NCI-H2196 treated with DMSO at 0.1 percent for 48 hours (cell line): ENCODE measurements around the gene YY1AP1.
"Not testable (repeated sequence)": the region's sequence is repeated elsewhere in the genome, so short reads cannot be mapped to it uniquely, and the experiment has no call there.

Source experiments
- DNase-seq: peaks from one replicate; lab custom pipeline; 2025; ENCODE audit not compliant: unreplicated experiment; lab: John Stamatoyannopoulos, UW

YY1AP1 gene

DNA sequence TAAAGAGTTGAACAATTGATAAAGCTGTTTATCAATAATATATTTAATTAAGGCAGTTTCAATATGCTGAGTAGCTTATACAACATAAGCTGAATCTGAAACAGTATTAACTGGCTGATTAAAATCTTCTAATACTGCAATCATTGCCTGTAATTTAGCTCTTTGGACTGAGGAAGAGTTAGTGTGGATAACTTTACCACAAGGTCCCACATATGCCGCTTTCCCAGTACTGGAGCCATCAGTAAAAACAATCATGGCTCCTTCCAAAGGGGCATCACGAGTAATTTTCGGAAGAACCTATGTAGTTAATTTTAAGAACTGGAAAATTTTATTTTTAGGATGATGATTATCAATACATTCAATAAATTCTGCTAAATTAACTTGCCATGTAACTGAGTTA, 7.0 kb upstream of the YY1AP1 start:
- no peak for DNase-seq

DNA sequence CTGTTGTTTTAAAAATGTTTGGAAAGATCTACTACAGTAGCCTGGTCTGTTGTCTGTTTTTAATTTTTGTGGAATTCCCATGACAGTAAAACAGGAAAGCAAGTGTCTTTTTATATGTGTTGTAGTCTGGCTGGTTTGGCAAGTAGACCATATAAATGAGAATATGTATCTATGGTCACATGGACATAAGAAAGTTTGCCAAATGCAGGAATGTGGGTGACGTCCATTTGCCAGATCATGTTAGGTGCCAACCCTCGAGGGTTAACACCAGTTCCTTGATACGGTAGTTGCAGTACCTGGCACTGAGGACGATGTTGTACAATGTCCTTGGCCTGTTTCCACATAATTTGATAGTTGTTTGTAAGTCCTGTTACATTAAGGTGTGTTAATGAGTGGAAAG, 6.5 kb upstream of the YY1AP1 start:
- no peak for DNase-seq

- DNase-seq = no peak
Measured at GRCh38 chr1:155694167-155694566, 5.6 kb upstream of the YY1AP1 start.

DNA sequence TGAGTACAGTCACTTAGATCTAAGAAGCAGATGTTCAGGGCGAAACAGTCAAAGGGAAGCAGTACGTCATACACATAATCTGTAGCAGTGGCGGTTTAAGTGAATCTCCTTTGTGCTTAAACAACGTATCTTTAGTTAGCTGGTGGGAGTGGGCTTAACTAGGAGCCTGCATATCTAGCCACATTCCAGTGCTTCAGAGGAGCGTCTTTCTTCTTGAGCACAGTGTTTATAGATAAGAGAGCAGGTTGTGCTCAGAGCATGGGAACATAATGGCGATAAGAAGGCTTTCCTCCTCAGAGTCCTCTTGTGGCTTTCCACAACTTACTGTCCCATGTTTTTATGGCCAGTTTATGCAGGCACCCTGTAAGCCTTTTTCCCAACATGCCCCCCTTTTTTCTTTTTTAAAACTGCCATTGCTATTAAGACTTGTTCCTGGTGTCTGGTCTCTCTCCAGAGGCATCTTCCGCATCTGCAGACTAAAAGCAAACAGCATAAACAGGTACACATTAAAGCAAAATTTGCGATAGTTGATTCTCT, 3.5 kb upstream of the YY1AP1 start:
- DNase-seq = no peak

GRCh38 chr1:155689081-155689607, 570 bp upstream of the YY1AP1 start, which contains the start of gene DAP3:
Gene DAP3 (plus strand): TSS chr1:155689091. CDS start chr1:155709780, 20,689 bp downstream.
- DNase-seq = not testable (repeated sequence)

GRCh38 chr1:155687705-155688323, 760 bp downstream of the YY1AP1 start:
- not testable (repeated sequence) for DNase-seq

DNA sequence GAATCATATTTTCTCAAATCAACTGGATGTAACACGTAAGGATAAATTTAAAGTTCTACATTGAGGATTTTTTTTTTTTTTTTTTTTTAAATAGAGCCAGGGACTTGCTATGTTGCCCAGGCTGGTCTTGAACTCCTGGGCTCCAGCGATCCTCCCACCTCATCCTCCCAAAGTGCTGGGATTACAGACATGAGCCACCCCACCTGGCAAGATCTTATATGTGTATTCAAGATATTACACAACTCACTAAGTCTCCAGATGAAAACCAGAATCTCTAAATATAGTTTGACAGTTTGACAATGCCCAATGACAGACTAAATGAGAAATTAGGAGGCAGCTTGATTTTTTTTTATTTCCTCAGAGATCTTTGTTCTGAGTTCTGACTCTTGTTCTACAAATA, 6.8 kb downstream of the YY1AP1 start:
- DNase-seq = no peak

- no peak for DNase-seq
Measured at GRCh38 chr1:155680531-155680930, 8.0 kb downstream of the YY1AP1 start.

GRCh38 chr1:155678992-155679391, 9.6 kb downstream of the YY1AP1 start:
- not testable (repeated sequence) for DNase-seq

DNA sequence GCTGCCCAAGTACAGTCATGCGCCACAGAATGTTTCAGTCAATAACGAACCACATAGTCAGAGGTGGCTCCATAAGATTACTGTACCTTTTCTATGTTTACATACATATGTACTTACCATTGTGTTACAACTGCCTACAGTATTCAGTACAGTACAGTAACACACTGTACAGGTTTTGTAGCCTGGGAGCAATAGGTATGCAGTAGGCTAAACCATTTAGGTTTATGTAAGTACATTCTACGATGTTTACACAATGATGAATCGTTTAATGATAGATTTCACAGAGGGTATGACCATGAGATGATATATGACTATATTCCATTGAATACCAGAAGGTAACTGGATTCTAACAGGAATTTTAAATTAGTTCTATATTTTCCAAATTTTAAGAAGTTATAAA, 10.5 kb downstream of the YY1AP1 start:
- DNase-seq = no peak

DNA sequence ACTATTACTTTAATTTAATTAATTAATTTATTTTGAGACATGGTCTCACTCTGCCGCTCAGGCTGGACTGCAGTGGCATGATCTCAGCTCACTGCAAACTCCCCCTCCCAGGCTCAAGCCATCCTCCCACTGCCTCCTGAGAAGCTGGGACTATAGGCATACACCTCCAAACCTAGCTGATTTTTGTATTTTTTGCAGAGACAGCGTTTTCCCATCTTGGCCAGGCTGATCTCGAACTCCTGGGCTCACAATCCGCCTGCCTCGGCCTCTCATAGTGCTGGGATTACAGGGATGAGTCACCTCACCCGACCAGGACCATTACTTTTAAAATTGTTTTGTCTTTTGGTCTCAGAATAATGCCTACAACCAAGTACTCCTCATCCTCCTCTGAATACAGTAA, 15.6 kb downstream of the YY1AP1 start:
- no peak for DNase-seq

GRCh38 chr1:155671750-155672149, 16.8 kb downstream of the YY1AP1 start:
- DNase-seq = no peak

- DNase-seq = no peak
Measured at GRCh38 chr1:155669233-155670162, 19.1 kb downstream of the YY1AP1 start.

- DNase-seq = not testable (repeated sequence)
Measured at GRCh38 chr1:155661239-155661638, 27.3 kb downstream of the YY1AP1 start.

GRCh38 chr1:155657463-155657862, 31.1 kb downstream of the YY1AP1 start:
- DNase-seq = no peak

GRCh38 chr1:155652951-155653350, 35.6 kb downstream of the YY1AP1 start:
- DNase-seq = no peak

GRCh38 chr1:155651861-155652661, 36.5 kb downstream of the YY1AP1 start:
- DNase-seq = no peak

- DNase-seq = no peak
Measured at GRCh38 chr1:155650231-155650757, 38.3 kb downstream of the YY1AP1 start.

GRCh38 chr1:155649676-155650075, 38.9 kb downstream of the YY1AP1 start:
- no peak for DNase-seq
